Measurements from ENCODE around the gene KIAA0753.

DNA sequence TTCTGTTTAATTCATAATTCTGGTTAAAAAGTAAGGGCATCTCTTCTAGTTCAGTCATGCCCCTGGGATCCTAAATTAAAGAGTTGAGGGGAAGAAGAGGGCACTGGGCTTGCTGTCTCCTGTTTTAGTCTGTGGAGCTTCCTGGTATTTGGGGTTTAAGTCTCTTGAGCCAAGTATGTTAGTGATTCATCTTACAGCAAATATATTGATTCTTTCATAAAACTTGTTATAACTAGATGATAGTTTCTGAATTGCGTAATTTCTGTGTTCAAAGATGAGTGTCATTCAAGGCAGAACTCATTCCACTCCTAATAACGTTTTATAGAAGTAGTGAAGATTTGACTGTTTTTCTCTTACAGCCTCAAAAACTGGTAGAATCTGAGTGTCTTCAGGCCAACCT is 2.1 kb upstream of the KIAA0753 start:
- no peak for TF ChIP-seq EZH2 (IDR thresholded peaks at IDR 0.05; ENCODE audit: insufficient read depth, poor library complexity, severe bottlenecking)
- TF ChIP-seq EZH2phosphoT487 (IDR thresholded peaks at IDR 0.05; ENCODE audit: insufficient read depth, low read depth) = no peak
